Stimulated activated CD8-positive, alpha-beta memory T cell treated with anti-CD3 and anti-CD28 coated beads, Interleukin-4, amount 100 ng/mL, for 48 hours (primary cell): ENCODE data around the gene HOXA6.

Experiments used
- DNase-seq: peaks from one replicate; pipeline ENCODE4 v3.0.0-alpha.2; 2020

Gene HOXA6

GRCh38 chr7:27095897-27096767, 51.4 kb downstream of the HOXA6 start, which contains the start of gene HOXA1:
Gene HOXA1 (minus strand): TSS chr7:27096000. CDS start chr7:27095912, 88 bp downstream.
- DNase-seq: peak; percentile 80
